Activated T-cell treated with anti-CD3 and anti-CD28 coated beads for 1 hour (primary cell): Measurements from ENCODE around the gene HS3ST3B1.

Source experiments
- DNase-seq: peaks from one replicate; pipeline ENCODE4 v3.0.0-alpha.2; 2020; ENCODE audit warnings: low read depth

Gene HS3ST3B1

GRCh38 chr17:14321476-14321949 is 20.6 kb downstream of the HS3ST3B1 start:
- no peak for DNase-seq

GRCh38 chr17:14321980-14322776 is 21.3 kb downstream of the HS3ST3B1 start:
- DNase-seq = no peak

- no peak for DNase-seq
These were observed 22.7 kb downstream of the HS3ST3B1 start for GRCh38 chr17:14323522-14323981.

GRCh38 chr17:14325618-14326167 is 24.8 kb downstream of the HS3ST3B1 start:
- DNase-seq = no peak

- DNase-seq = no peak
These were observed 29.1 kb downstream of the HS3ST3B1 start for GRCh38 chr17:14329900-14330491.

GRCh38 chr17:14330492-14330962 is 29.6 kb downstream of the HS3ST3B1 start:
- DNase-seq = no peak

- DNase-seq = no peak
These were observed 30.5 kb downstream of the HS3ST3B1 start for GRCh38 chr17:14331225-14331981.

GRCh38 chr17:14331982-14332298 is 31.1 kb downstream of the HS3ST3B1 start:
- no peak for DNase-seq

GRCh38 chr17:14332331-14332730 is 31.4 kb downstream of the HS3ST3B1 start:
- DNase-seq = no peak

GRCh38 chr17:14333506-14333905 is 32.6 kb downstream of the HS3ST3B1 start:
- no peak for DNase-seq

- no peak for DNase-seq
These were observed 33.5 kb downstream of the HS3ST3B1 start for GRCh38 chr17:14334276-14334840.

- no peak for DNase-seq
These were observed 34.0 kb downstream of the HS3ST3B1 start for GRCh38 chr17:14334919-14335318.

GRCh38 chr17:14336418-14336817 is 35.5 kb downstream of the HS3ST3B1 start:
- DNase-seq = no peak

- DNase-seq = no peak
These were observed 36.8 kb downstream of the HS3ST3B1 start for GRCh38 chr17:14337596-14338079.

GRCh38 chr17:14340857-14341754 is 40.2 kb downstream of the HS3ST3B1 start:
- no peak for DNase-seq

- no peak for DNase-seq
These were observed 41.0 kb downstream of the HS3ST3B1 start for GRCh38 chr17:14341866-14342265.

GRCh38 chr17:14346801-14347200 is 45.9 kb downstream of the HS3ST3B1 start:
- DNase-seq = no peak

GRCh38 chr17:14351493-14351892 is 50.6 kb downstream of the HS3ST3B1 start:
- DNase-seq = no peak

GRCh38 chr17:14352136-14352535 is 51.3 kb downstream of the HS3ST3B1 start:
- no peak for DNase-seq

GRCh38 chr17:14353861-14354474 is 53.1 kb downstream of the HS3ST3B1 start:
- DNase-seq = no peak
